ENCODE results near the gene METTL26. TPM values are rescaled to one million over a fixed set of nuclear protein-coding genes. Genes with fewer than 3 reads are reported as not detected.
"Not testable (repeated sequence)": the region's sequence is repeated elsewhere in the genome, so short reads cannot be mapped to it uniquely, and the experiment has no call there.

Gene METTL26
- total RNA-seq, 1 experiment from 2014 or later: 60.9 TPM

GRCh38 chr16:619476-620100 lies 16.5 kb downstream of the METTL26 start:
- Histone ChIP-seq H3K27ac (no peak overlapping the region), H3K4me3 (no peak overlapping the region), H3K36me3 (no peaks in the 10 kb centered on the region), H3K27me3 (no peaks in the 10 kb centered on the region), H3K4me1 (no peaks in the 10 kb centered on the region), H3K9me3 (replicated peaks) (no peaks in the 10 kb centered on the region)
- no peak for DNase-seq

GRCh38 chr16:617855-618254 lies 18.2 kb downstream of the METTL26 start:
- Histone ChIP-seq H3K9me3 (replicated peaks) (no peaks in the 10 kb centered on the region), H3K27ac (no peak overlapping the region), H3K4me3 (no peak overlapping the region), H3K27me3 (no peaks in the 10 kb centered on the region), H3K36me3 (no peaks in the 10 kb centered on the region), H3K4me1 (no peaks in the 10 kb centered on the region)
- no peak for DNase-seq

GRCh38 chr16:616733-617586 lies 19.1 kb downstream of the METTL26 start:
- no peaks in the 10 kb centered on the region for H3K9me3 ChIP-seq (replicated peaks)
- H3K27ac ChIP-seq: no peak overlapping the region
- H3K4me3 ChIP-seq: no peak overlapping the region
- DNase-seq: no peak
- H3K27me3 ChIP-seq: no peaks in the 10 kb centered on the region
- H3K36me3 ChIP-seq: no peaks in the 10 kb centered on the region
- H3K4me1 ChIP-seq: no peaks in the 10 kb centered on the region

- no peaks in the 10 kb centered on the region for H3K27me3 ChIP-seq
- DNase-seq: no peak
- H3K9me3 ChIP-seq (replicated peaks): no peaks in the 10 kb centered on the region
- H3K27ac ChIP-seq: no peak overlapping the region
- no peak overlapping the region for H3K4me3 ChIP-seq
- no peaks in the 10 kb centered on the region for H3K36me3 ChIP-seq
- H3K4me1 ChIP-seq: no peaks in the 10 kb centered on the region
These were observed 21.0 kb downstream of the METTL26 start for GRCh38 chr16:615122-615521.

DNA sequence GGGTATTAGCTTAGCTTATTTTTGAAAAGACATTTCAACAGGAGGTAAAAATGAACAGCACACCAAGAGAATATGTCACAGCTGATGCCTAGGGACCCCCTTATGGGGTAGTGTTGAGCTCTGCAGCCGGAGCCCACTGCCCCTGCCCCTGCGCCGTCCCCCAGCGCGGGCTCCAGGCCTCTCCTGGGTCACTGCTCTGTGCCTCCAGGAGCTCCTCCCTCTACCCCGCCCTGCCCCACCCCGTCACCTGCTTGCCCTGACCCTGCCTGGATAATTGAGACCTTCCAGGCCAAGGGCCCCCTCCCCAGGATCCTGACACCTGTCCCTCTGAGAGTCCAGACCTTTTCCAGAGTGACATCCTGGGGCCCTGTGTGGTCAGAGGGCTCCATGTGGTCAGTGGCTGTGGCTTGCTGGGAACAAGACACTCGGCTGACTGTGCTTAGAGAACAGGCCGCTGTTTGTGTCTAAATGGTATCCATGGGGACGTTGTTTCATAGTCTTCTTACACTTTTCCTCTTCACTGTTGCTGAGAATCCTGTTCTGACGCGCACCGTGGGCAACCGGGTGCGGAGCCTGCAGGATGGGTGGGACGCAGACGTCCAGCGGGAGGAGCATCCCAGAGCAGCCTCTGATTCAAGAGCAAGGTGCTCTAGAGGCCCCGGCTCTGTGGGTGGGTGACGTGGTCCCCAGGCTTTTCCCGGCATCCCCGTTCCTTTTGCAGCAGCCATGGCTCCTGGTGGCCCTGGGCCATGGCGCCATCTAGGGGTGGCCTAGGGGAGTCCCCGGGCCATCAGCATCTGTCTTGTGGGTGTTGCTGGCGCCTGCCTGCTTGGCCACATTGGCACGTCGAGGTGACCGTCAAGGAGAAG lies 25.4 kb downstream of the METTL26 start:
- Histone ChIP-seq H3K9me3 (replicated peaks) (no peaks in the 10 kb centered on the region; the same call in 1 of the 2 replicates), H3K4me3 (no peak overlapping the region), H3K27me3 (no peaks in the 10 kb centered on the region), H3K36me3 (no peaks in the 10 kb centered on the region), H3K4me1 (no peaks in the 10 kb centered on the region), H3K27ac (no peak overlapping the region)
- DNase-seq: peak; percentile 47 to 66

GRCh38 chr16:609984-610383 lies 26.1 kb downstream of the METTL26 start:
- Histone ChIP-seq H3K27ac (no peak overlapping the region), H3K4me1 (no peaks in the 10 kb centered on the region), H3K36me3 (no peaks in the 10 kb centered on the region), H3K9me3 (replicated peaks) (no peaks in the 10 kb centered on the region; the same call in 1 of the 2 replicates), H3K4me3 (no peak overlapping the region), H3K27me3 (no peaks in the 10 kb centered on the region)
- no peak for DNase-seq

DNA sequence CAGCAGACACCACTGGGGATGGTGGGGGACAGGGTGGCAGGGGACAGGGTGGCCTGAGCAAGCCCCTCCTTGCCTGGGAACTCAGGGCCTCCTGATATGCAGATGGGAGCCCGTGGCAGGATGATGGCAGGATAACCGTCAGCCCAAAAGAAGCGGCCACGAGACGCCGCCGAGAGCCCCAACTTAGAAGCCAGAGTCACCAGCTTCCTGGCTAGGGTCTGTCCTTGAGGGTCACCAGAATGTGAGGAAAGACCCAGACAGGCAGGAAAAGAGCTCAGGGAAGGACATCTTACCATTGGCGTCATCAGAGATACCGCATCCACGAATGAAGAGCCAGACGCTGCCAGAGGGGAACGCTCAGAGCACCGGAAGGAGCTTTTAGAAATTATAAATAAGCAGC lies 26.8 kb downstream of the METTL26 start:
- Histone ChIP-seq H3K9me3 (replicated peaks) (no peaks in the 10 kb centered on the region; the same call in 1 of the 2 replicates), H3K27me3 (no peaks in the 10 kb centered on the region), H3K27ac (no peak overlapping the region), H3K4me3 (no peak overlapping the region), H3K4me1 (no peaks in the 10 kb centered on the region), H3K36me3 (no peaks in the 10 kb centered on the region)
- DNase-seq: no peak

DNA sequence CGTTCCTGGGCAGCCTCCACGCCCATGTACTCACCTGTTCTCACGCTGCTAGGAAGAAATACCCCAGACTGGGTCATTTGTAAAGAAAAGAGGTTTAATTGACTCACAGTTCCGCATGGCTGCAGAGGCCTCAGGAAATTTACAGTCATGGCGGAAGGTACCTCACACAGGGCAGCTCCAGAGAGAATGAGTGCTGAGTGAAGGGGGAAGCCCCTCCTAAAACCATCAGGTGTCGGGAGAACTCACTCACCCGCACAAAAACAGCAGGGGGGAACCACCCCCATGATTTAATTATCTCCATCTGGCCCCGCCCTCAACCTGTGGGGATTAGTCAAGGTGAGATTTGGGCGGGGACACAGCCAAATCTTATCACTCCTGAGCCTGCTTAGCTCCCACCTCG lies 28.1 kb downstream of the METTL26 start:
- no peaks in the 10 kb centered on the region for H3K4me1 ChIP-seq
- H3K9me3 ChIP-seq (replicated peaks): no peaks in the 10 kb centered on the region; the same call in 1 of the 2 replicates
- no peaks in the 10 kb centered on the region for H3K36me3 ChIP-seq
- no peak for DNase-seq
- H3K27ac ChIP-seq: no peak overlapping the region
- H3K27me3 ChIP-seq: no peaks in the 10 kb centered on the region
- H3K4me3 ChIP-seq: no peak overlapping the region

DNA sequence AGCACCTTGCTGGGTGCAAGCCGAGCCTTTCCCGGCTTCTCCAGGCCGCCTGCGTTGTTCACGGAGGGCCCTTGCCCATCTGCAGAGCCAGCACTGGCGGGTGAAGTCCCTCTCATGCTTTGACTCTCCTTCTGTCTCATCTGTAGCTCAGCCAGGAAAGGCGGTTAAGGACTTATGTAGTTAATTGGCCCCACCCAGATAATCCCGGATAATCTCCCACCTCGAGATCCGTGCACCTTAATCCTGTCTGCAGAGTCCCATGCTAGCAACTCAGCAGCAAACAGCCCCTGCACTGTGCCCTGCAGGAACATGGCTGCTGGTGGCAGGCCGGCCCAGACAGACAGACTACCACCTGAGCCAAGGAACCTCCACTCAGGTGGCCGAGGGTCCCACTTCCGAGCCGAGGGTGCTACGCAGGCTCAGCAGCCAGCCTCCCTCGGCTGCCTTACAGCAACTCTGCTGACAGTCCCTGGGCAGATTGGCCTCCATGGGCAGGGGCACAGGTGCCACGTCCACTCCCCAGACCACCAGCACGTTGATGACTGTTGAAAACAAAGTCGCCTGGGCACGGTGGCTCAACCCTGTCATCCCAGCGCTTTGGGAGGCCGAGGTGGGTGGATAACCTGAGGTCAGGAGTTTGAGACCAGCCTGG lies 29.3 kb downstream of the METTL26 start:
- Histone ChIP-seq H3K4me1 (no peaks in the 10 kb centered on the region), H3K27me3 (no peaks in the 10 kb centered on the region), H3K4me3 (no peak overlapping the region), H3K36me3 (no peaks in the 10 kb centered on the region), H3K9me3 (replicated peaks) (no peaks in the 10 kb centered on the region; the same call in 1 of the 2 replicates), H3K27ac (no peak overlapping the region)
- DNase-seq: no peak

GRCh38 chr16:603933-604332 lies 32.2 kb downstream of the METTL26 start:
- Histone ChIP-seq H3K27me3 (no peaks in the 10 kb centered on the region), H3K4me3 (no peak overlapping the region), H3K4me1 (no peaks in the 10 kb centered on the region), H3K36me3 (no peaks in the 10 kb centered on the region), H3K9me3 (replicated peaks) (no peaks in the 10 kb centered on the region; the same call in 1 of the 2 replicates), H3K27ac (no peak overlapping the region)
- DNase-seq: no peak

DNA sequence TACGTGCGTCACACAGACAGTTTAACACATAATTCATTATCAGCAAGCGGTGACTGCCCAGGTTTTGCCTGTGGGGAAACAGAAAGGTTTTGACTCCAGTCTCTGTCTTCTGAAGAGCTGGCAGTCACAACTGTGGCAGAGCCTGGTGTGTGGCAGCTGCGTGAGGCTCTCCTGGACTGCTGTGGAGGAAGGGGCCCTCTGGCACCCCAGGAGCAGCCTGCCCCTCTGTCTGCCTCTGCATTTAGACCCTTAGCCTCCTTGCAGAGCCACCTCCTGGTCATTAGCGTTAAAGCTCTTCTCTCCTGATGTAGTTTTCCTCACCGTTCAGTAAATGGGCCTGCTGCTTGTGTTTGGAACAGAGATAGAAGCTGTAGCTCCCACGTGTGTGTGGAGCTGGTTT lies 35.3 kb downstream of the METTL26 start:
- H3K27me3 ChIP-seq: no peaks in the 10 kb centered on the region
- no peaks in the 10 kb centered on the region; the same call in 1 of the 2 replicates for H3K9me3 ChIP-seq (replicated peaks)
- no peaks in the 10 kb centered on the region for H3K36me3 ChIP-seq
- H3K4me1 ChIP-seq: no peaks in the 10 kb centered on the region
- no peak overlapping the region for H3K27ac ChIP-seq
- H3K4me3 ChIP-seq: no peak overlapping the region
- no peak for DNase-seq

- no peaks in the 10 kb centered on the region for H3K36me3 ChIP-seq
These were observed 37.0 kb downstream of the METTL26 start for GRCh38 chr16:598823-599739.

DNA sequence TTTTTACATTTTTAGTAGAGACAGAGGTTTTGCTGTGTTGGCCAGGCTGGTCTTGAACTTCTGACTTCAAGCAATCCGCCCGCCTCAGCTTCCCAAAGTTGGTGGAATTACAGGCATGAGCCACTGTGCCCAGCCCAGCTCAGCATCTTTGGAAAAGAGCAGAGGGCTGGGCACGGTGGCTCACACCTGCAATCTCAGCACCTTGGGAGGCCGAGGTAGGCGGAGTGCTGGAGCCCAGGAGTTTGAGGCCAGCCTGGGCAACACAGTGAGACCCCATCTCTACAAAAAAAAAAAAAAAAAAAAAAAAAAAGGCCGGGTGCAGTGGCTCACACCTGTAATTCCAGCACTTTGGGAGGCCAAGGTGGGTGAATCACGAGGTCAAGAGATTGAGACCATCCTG lies 38.5 kb downstream of the METTL26 start:
- H3K9me3 ChIP-seq (replicated peaks); H3K4me3 ChIP-seq: not testable (repeated sequence)

More at GRCh38 chr16:598823-599739, 37.0 kb downstream of the METTL26 start:
- Histone ChIP-seq H3K27ac (no peak overlapping the region), H3K4me1 (no peaks in the 10 kb centered on the region), H3K4me3 (no peak overlapping the region), H3K9me3 (replicated peaks) (no peaks in the 10 kb centered on the region), H3K27me3 (no peaks in the 10 kb centered on the region)
- no peak for DNase-seq

DNA sequence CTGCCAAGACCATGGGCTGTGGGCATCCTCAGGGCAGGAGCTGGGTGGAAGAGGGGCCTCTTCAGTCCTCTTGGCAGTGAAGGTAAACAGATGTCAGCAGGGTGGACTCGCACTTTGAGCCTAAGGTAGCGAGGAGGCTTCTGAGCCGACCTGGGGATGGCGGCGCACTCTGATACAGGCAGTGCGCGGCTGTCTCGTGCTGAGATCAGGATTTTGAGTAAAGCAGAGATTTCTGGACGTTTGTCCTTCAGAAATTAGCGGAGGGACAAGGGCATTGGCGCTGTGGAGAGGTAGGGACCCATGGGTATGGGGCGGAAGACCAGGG lies 39.4 kb downstream of the METTL26 start:
- Histone ChIP-seq H3K27me3 (no peaks in the 10 kb centered on the region), H3K36me3 (no peaks in the 10 kb centered on the region), H3K4me3 (no peak overlapping the region), H3K27ac (no peak overlapping the region), H3K4me1 (no peaks in the 10 kb centered on the region), H3K9me3 (replicated peaks) (no peaks in the 10 kb centered on the region)
- DNase-seq: no peak

More for the DNA sequence above, 38.5 kb downstream of the METTL26 start:
- not testable (repeated sequence) for H3K27ac ChIP-seq, H3K4me1 ChIP-seq, H3K27me3 ChIP-seq, DNase-seq, H3K36me3 ChIP-seq
